ENCODE measurements around the gene SENP2. TPM values are rescaled to one million over a fixed set of nuclear protein-coding genes. Genes with fewer than 3 reads are reported as not detected.

Gene SENP2
- polyA plus RNA-seq, result 10 to 100 TPM; 10.7 to 39.5 (median 12.1) TPM
- long read RNA-seq, donor 1, result 0 reads
- long read RNA-seq, donor 2, full-length matches to known transcripts, result 2 of 2 reads
- long read RNA-seq, donor 2, partial matches to known transcripts, result 0 of 2 reads
- long read RNA-seq, donor 2, other reads (novel, unspliced or antisense), result 0 of 2 reads
- long read RNA-seq, donor 3, partial matches to known transcripts, result 31 of 31 reads
- long read RNA-seq, donor 3, other reads (novel, unspliced or antisense), result 0 of 31 reads
- long read RNA-seq, donor 4, result 0 reads
- long read RNA-seq, donor 5, result 0 reads
- long read RNA-seq, donor 6, full-length matches to known transcripts, result 1 of 18 reads
- long read RNA-seq, donor 6, partial matches to known transcripts, result 17 of 18 reads
- long read RNA-seq, donor 6, other reads (novel, unspliced or antisense), result 0 of 18 reads
- long read RNA-seq, donor 7, result 0 reads
- long read RNA-seq, donor 8, result 0 reads
- long read RNA-seq, donor 9, result 0 reads
- long read RNA-seq, donor 10, result 0 reads

GRCh38 chr3:185585859-185586685, at the start of gene SENP2:
Gene SENP2, plus strand, starts transcription at chr3:185586295. Its CDS starts 119 bp downstream, at chr3:185586414.
- DNase-seq, result peak; percentile 100
- peaks cover 0 to 11% (median 0%) of the 10 kb centered on the region in 3 donors for H3K36me3 ChIP-seq (ENCODE audit: control insufficient read depth in 3 of 3, insufficient read depth in 2 of 3, low read depth in 1 of 3, low read length in 3 of 3)
- whole genome bisulfite sequencing, 3 donors, result 0% methylated on average over 61 to 64 of the region's 64 CpGs
- peak within 1 kb of the TSS; percentile 93 to 99 (median 97) for H3K27ac ChIP-seq (ENCODE audit: low read depth in 1 of 3, low read length in 2 of 3)
- no peaks in the 10 kb centered on the region for H3K9me3 ChIP-seq (ENCODE audit: control insufficient read depth in 2 of 2, insufficient read depth in 1 of 2, low read depth in 1 of 2, low read length in 1 of 2)
- H3K27me3 ChIP-seq (ENCODE audit: control insufficient read depth in 3 of 3, insufficient read depth in 3 of 3, low read length in 3 of 3), result no peaks in the 10 kb centered on the region
- peaks cover 2 to 25% (median 4%) of the 10 kb centered on the region in 3 donors for H3K4me1 ChIP-seq (ENCODE audit: control insufficient read depth in 3 of 3, insufficient read depth in 2 of 3, low read depth in 1 of 3, low read length in 2 of 3)
- peak within 1 kb of the TSS; percentile 82 to 91 (median 86) for H3K4me3 ChIP-seq (ENCODE audit: low read depth in 1 of 3, low read length in 3 of 3)
- FAIRE-seq, result peak; percentile 51

GRCh38 chr3:185537369-185537970, 48.6 kb upstream of the SENP2 start:
- H3K36me3 ChIP-seq (ENCODE audit: control insufficient read depth in 3 of 3, insufficient read depth in 2 of 3, low read depth in 1 of 3, low read length in 3 of 3), result no peaks in the 10 kb centered on the region
- H3K4me1 ChIP-seq (ENCODE audit: control insufficient read depth in 3 of 3, insufficient read depth in 2 of 3, low read depth in 1 of 3, low read length in 2 of 3), result peaks cover 0 to 25% (median 0%) of the 10 kb centered on the region in 3 donors
- DNase-seq (peak; percentile 95 to 99), FAIRE-seq (no peak)
- H3K27ac ChIP-seq (ENCODE audit: low read depth in 1 of 3, low read length in 2 of 3), result peak overlapping the region; percentile 88 to 99 (median 88)
- WGBS, 3 donors, result 5 to 14% (median 11%) methylated on average over 9 of the region's 9 CpGs
- H3K27me3 ChIP-seq (ENCODE audit: control insufficient read depth in 3 of 3, insufficient read depth in 3 of 3, low read length in 3 of 3), result no peaks in the 10 kb centered on the region
- no peaks in the 10 kb centered on the region for H3K9me3 ChIP-seq (ENCODE audit: control insufficient read depth in 2 of 2, insufficient read depth in 1 of 2, low read depth in 1 of 2, low read length in 1 of 2)
- no peak overlapping the region for H3K4me3 ChIP-seq (ENCODE audit: low read depth in 1 of 3, low read length in 3 of 3)

GRCh38 chr3:185539934-185540333, 46.2 kb upstream of the SENP2 start:
- Histone ChIP-seq H3K4me1 (ENCODE audit: control insufficient read depth in 3 of 3, insufficient read depth in 2 of 3, low read depth in 1 of 3, low read length in 2 of 3) (peaks cover 0 to 25% (median 0%) of the 10 kb centered on the region in 3 donors), H3K27me3 (ENCODE audit: control insufficient read depth in 3 of 3, insufficient read depth in 3 of 3, low read length in 3 of 3) (no peaks in the 10 kb centered on the region), H3K36me3 (ENCODE audit: control insufficient read depth in 3 of 3, insufficient read depth in 2 of 3, low read depth in 1 of 3, low read length in 3 of 3) (peaks cover 0 to 4% (median 2%) of the 10 kb centered on the region in 3 donors), H3K9me3 (ENCODE audit: control insufficient read depth in 2 of 2, insufficient read depth in 1 of 2, low read depth in 1 of 2, low read length in 1 of 2) (no peaks in the 10 kb centered on the region), H3K27ac (ENCODE audit: low read depth in 1 of 3, low read length in 2 of 3) (no peak overlapping the region), H3K4me3 (ENCODE audit: low read depth in 1 of 3, low read length in 3 of 3) (no peak overlapping the region)
- no peak for FAIRE-seq
- no peak for DNase-seq
- WGBS, 3 donors, result 70 to 93% (median 92%) methylated on average over 2 of the region's 2 CpGs

GRCh38 chr3:185540695-185541094, 45.4 kb upstream of the SENP2 start:
- WGBS, 3 donors, result 92 to 93% (median 92%) methylated on average over 7 of the region's 7 CpGs
- Histone ChIP-seq H3K4me1 (ENCODE audit: control insufficient read depth in 3 of 3, insufficient read depth in 2 of 3, low read depth in 1 of 3, low read length in 2 of 3) (peaks cover 0 to 30% (median 0%) of the 10 kb centered on the region in 3 donors), H3K9me3 (ENCODE audit: control insufficient read depth in 2 of 2, insufficient read depth in 1 of 2, low read depth in 1 of 2, low read length in 1 of 2) (no peaks in the 10 kb centered on the region), H3K27me3 (ENCODE audit: control insufficient read depth in 3 of 3, insufficient read depth in 3 of 3, low read length in 3 of 3) (no peaks in the 10 kb centered on the region), H3K27ac (ENCODE audit: low read depth in 1 of 3, low read length in 2 of 3) (no peak overlapping the region), H3K36me3 (ENCODE audit: control insufficient read depth in 3 of 3, insufficient read depth in 2 of 3, low read depth in 1 of 3, low read length in 3 of 3) (peaks cover 0 to 4% (median 2%) of the 10 kb centered on the region in 3 donors), H3K4me3 (ENCODE audit: low read depth in 1 of 3, low read length in 3 of 3) (no peak overlapping the region)
- DNase-seq, result no peak
- no peak for FAIRE-seq

- DNase-seq, result peak in 1 of 2 donors; percentile 63
- WGBS, 3 donors, result 40 to 47% (median 45%) methylated on average over 3 of the region's 3 CpGs
- Histone ChIP-seq H3K4me3 (ENCODE audit: low read depth in 1 of 3, low read length in 3 of 3) (no peak overlapping the region), H3K27ac (ENCODE audit: low read depth in 1 of 3, low read length in 2 of 3) (no peak overlapping the region), H3K4me1 (ENCODE audit: control insufficient read depth in 3 of 3, insufficient read depth in 2 of 3, low read depth in 1 of 3, low read length in 2 of 3) (peaks cover 0 to 17% (median 0%) of the 10 kb centered on the region in 3 donors), H3K36me3 (ENCODE audit: control insufficient read depth in 3 of 3, insufficient read depth in 2 of 3, low read depth in 1 of 3, low read length in 3 of 3) (peaks cover 0 to 4% (median 2%) of the 10 kb centered on the region in 3 donors), H3K9me3 (ENCODE audit: control insufficient read depth in 2 of 2, insufficient read depth in 1 of 2, low read depth in 1 of 2, low read length in 1 of 2) (no peaks in the 10 kb centered on the region), H3K27me3 (ENCODE audit: control insufficient read depth in 3 of 3, insufficient read depth in 3 of 3, low read length in 3 of 3) (no peaks in the 10 kb centered on the region)
- FAIRE-seq, result no peak
Observed at GRCh38 chr3:185549122-185549521, 37.0 kb upstream of the SENP2 start.

- peak overlapping the region in 1 of 3 donors; percentile 34 for H3K27ac ChIP-seq (ENCODE audit: low read depth in 1 of 3, low read length in 2 of 3)
- no peak for DNase-seq
- peaks cover 0 to 12% (median 0%) of the 10 kb centered on the region in 3 donors for H3K4me1 ChIP-seq (ENCODE audit: control insufficient read depth in 3 of 3, insufficient read depth in 2 of 3, low read depth in 1 of 3, low read length in 2 of 3)
- WGBS, 3 donors, result 78 to 96% (median 94%) methylated on average over 3 of the region's 3 CpGs
- FAIRE-seq, result no peak
- no peak overlapping the region for H3K4me3 ChIP-seq (ENCODE audit: low read depth in 1 of 3, low read length in 3 of 3)
- no peaks in the 10 kb centered on the region for H3K27me3 ChIP-seq (ENCODE audit: control insufficient read depth in 3 of 3, insufficient read depth in 3 of 3, low read length in 3 of 3)
- no peaks in the 10 kb centered on the region for H3K9me3 ChIP-seq (ENCODE audit: control insufficient read depth in 2 of 2, insufficient read depth in 1 of 2, low read depth in 1 of 2, low read length in 1 of 2)
- H3K36me3 ChIP-seq (ENCODE audit: control insufficient read depth in 3 of 3, insufficient read depth in 2 of 3, low read depth in 1 of 3, low read length in 3 of 3), result peaks cover 0 to 4% (median 0%) of the 10 kb centered on the region in 3 donors
Observed at GRCh38 chr3:185549651-185550111, 36.4 kb upstream of the SENP2 start.

GRCh38 chr3:185552358-185552877, 33.7 kb upstream of the SENP2 start, which contains the start of gene LIPH:
Gene LIPH, minus strand, starts transcription at chr3:185552588. Its CDS starts 117 bp downstream, at chr3:185552471.
- Histone ChIP-seq H3K27me3 (ENCODE audit: control insufficient read depth in 3 of 3, insufficient read depth in 3 of 3, low read length in 3 of 3) (no peaks in the 10 kb centered on the region), H3K4me1 (ENCODE audit: control insufficient read depth in 3 of 3, insufficient read depth in 2 of 3, low read depth in 1 of 3, low read length in 2 of 3) (peaks cover 0 to 17% (median 2%) of the 10 kb centered on the region in 3 donors), H3K27ac (ENCODE audit: low read depth in 1 of 3, low read length in 2 of 3) (peak within 1 kb of the TSS in 2 of 3 donors; percentile 54 to 85), H3K4me3 (ENCODE audit: low read depth in 1 of 3, low read length in 3 of 3) (peak within 1 kb of the TSS in 2 of 3 donors; percentile 16), H3K36me3 (ENCODE audit: control insufficient read depth in 3 of 3, insufficient read depth in 2 of 3, low read depth in 1 of 3, low read length in 3 of 3) (no peaks in the 10 kb centered on the region), H3K9me3 (ENCODE audit: control insufficient read depth in 2 of 2, insufficient read depth in 1 of 2, low read depth in 1 of 2, low read length in 1 of 2) (no peaks in the 10 kb centered on the region)
- FAIRE-seq (no peak), DNase-seq (peak; percentile 89 to 90)
- 8 to 19% (median 13%) methylated on average over 6 of the region's 6 CpGs for WGBS, 3 donors

All from small intestine (tissue), 16 donors.